Mesodermal cell (in vitro differentiated cells): ENCODE results near the gene MAP6.

ENCODE experiments used
- H3K27ac ChIP-seq: 2 replicates; pipeline ENCODE4 v1.7.0; 2013; ENCODE audit warnings: mild to moderate bottlenecking, low read depth, low read length, moderate library complexity; ENCODE audit not compliant: severe bottlenecking
- H3K36me3 ChIP-seq: 2 replicates; pipeline ENCODE4 v1.7.1; 2013; ENCODE audit warnings: mild to moderate bottlenecking, low read length, moderate library complexity; ENCODE audit not compliant: control insufficient read depth, insufficient read depth
- H3K4me1 ChIP-seq: one replicate; pipeline ENCODE4 v1.7.1; 2013; ENCODE audit warnings: mild to moderate bottlenecking, low read length; ENCODE audit not compliant: insufficient read depth, control insufficient read depth, poor library complexity, severe bottlenecking
- H3K4me3 ChIP-seq: 2 replicates; pipeline ENCODE4 v1.7.0; 2013; ENCODE audit warnings: low read length, control low read depth, mild to moderate bottlenecking; ENCODE audit not compliant: insufficient read depth, poor library complexity, severe bottlenecking; ENCODE audit errors: extremely low read depth
- H3K9me3 ChIP-seq: 2 replicates; pipeline ENCODE4 v1.7.1; 2013; ENCODE audit warnings: mild to moderate bottlenecking, low read length, moderate library complexity; ENCODE audit not compliant: control insufficient read depth
- WGBS, 2 experiments: methylation state at CpG; one replicate each; pipeline ENCODE4 v1.1.5; 2013; ENCODE audit warnings: missing lambda C conversion rate in 2 of 2; ENCODE audit not compliant: insufficient coverage in 2 of 2; 5-methylcytosine and 5-hydroxymethylcytosine counted together

The MAP6 gene

GRCh38 chr11:75631086-75631730 is 37.6 kb downstream of the MAP6 start:
- H3K4me1 ChIP-seq, result peaks cover 22% of the 10 kb centered on the region
- H3K36me3 ChIP-seq, result no peaks in the 10 kb centered on the region
- no peak overlapping the region for H3K27ac ChIP-seq
- no peak overlapping the region for H3K4me3 ChIP-seq
- no peaks in the 10 kb centered on the region for H3K9me3 ChIP-seq
- 100% methylated on average over 1 of the region's 2 CpGs for WGBS, 2 experiments

DNA sequence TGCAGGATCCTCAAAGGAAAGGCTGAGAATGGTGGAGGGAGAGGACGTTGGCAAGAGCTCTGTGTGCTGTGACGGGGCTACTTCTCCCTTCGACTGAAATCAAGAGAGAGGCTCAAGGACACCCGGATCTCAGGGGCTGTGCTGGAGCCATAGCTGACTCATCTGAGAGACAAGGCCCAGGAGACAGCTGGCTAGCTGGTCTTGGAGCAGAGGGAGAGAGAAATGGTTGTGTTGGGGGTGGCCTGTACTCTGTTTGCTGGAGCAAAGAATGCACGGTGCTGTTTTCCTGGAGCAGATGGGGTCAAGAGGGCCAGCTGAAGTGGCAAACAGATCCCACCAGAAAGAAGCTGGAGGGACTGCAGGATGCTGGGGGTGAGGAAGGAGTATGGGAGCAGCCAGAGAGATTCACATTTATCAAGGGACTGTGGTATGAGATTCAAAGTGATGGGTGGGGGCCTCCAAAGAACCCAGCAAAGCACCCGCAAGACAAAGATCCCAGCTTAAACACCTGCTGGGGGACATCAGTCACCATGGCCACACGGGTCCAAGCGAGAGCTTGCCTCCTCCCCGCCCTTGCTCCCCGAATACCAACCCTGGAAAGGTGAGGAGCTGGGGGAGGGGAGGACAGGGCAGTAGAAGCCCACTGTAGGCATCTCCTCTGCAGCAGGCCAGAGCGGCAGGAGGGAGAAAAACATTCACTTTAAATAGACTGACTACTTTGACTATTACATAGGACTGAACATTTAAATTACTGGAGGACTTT is 40.8 kb downstream of the MAP6 start:
- no peak overlapping the region for H3K4me3 ChIP-seq
- WGBS, 2 experiments, result 64 to 72% methylated on average over 7 to 8 of the region's 11 CpGs
- H3K36me3 ChIP-seq, result no peaks in the 10 kb centered on the region
- peaks cover 35% of the 10 kb centered on the region for H3K4me1 ChIP-seq
- no peaks in the 10 kb centered on the region for H3K9me3 ChIP-seq
- peak overlapping the region; percentile 63 for H3K27ac ChIP-seq

GRCh38 chr11:75626889-75627529 is 41.8 kb downstream of the MAP6 start:
- Histone ChIP-seq H3K36me3 (no peaks in the 10 kb centered on the region), H3K9me3 (no peaks in the 10 kb centered on the region), H3K4me3 (no peak overlapping the region), H3K4me1 (peaks cover 35% of the 10 kb centered on the region), H3K27ac (peak overlapping the region; percentile 68)
- 83 to 98% methylated on average over 5 of the region's 8 CpGs for WGBS, 2 experiments

- peak overlapping the region; percentile 72 for H3K27ac ChIP-seq
- WGBS, 2 experiments, result 83 to 87% methylated on average over 5 to 6 of the region's 8 CpGs
- peaks cover 35% of the 10 kb centered on the region for H3K4me1 ChIP-seq
- H3K36me3 ChIP-seq, result no peaks in the 10 kb centered on the region
- no peaks in the 10 kb centered on the region for H3K9me3 ChIP-seq
- H3K4me3 ChIP-seq, result no peak overlapping the region
Measured at GRCh38 chr11:75625991-75626888, 42.6 kb downstream of the MAP6 start.

GRCh38 chr11:75625021-75625420 is 43.8 kb downstream of the MAP6 start:
- no peak overlapping the region for H3K4me3 ChIP-seq
- WGBS, 2 experiments, result 88 to 89% methylated on average over 1 to 2 of the region's 4 CpGs
- H3K27ac ChIP-seq, result peak overlapping the region; percentile 29
- H3K9me3 ChIP-seq, result no peaks in the 10 kb centered on the region
- no peaks in the 10 kb centered on the region for H3K36me3 ChIP-seq
- peaks cover 35% of the 10 kb centered on the region for H3K4me1 ChIP-seq

DNA sequence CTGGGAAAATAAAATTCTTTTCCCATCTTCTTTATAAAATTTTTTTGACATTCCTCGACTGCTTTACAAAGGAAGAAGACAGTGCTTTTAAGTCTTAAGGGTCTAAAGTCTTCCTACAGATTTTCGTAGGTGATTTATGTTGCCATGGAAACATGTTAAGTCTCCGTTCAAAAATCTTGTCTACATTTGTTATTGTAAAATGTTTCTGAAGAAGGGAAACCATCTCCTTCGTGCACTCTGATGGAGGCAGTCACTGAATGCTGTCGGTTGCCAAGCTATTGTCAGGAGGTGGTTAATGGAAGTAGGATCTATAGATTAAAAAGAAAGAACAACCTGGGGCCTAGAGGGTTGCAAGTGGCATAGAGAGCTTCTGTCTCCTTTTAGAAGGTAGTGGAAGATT is 52.6 kb downstream of the MAP6 start:
- Histone ChIP-seq H3K36me3 (no peaks in the 10 kb centered on the region), H3K9me3 (no peaks in the 10 kb centered on the region), H3K4me3 (no peak overlapping the region), H3K4me1 (no peaks in the 10 kb centered on the region), H3K27ac (no peak overlapping the region)
- 74 to 77% methylated on average over 4 of the region's 5 CpGs for WGBS, 2 experiments

GRCh38 chr11:75615751-75616150 is 53.1 kb downstream of the MAP6 start:
- 47 to 79% methylated on average over 3 to 6 of the region's 7 CpGs for WGBS, 2 experiments
- Histone ChIP-seq H3K4me1 (no peaks in the 10 kb centered on the region), H3K4me3 (no peak overlapping the region), H3K36me3 (no peaks in the 10 kb centered on the region), H3K27ac (no peak overlapping the region), H3K9me3 (no peaks in the 10 kb centered on the region)

- Histone ChIP-seq H3K4me1 (no peaks in the 10 kb centered on the region), H3K9me3 (no peaks in the 10 kb centered on the region), H3K27ac (no peak overlapping the region), H3K36me3 (no peaks in the 10 kb centered on the region), H3K4me3 (no peak overlapping the region)
- 88 to 94% methylated on average over 3 of the region's 3 CpGs for WGBS, 2 experiments
Measured at GRCh38 chr11:75611823-75612222, 57.0 kb downstream of the MAP6 start.

DNA sequence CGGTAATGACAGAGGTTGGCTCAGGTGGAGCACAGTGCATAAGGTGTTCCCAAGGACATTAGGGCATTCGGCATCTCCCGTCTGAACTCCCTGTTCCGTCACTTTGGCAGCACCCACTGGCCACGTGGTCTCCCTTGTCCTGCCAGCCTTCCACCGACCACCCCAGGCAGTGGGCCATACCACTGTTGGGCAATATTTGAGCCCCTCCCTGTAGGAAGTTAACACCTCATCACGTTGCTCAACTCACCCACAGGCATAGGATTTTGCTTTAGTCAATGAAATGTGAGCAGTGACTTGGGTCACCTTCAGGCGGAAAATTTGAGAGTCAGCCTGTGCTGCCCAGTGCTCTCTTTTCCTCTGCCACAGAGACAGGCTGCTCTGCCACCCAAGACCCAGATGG is 62.7 kb downstream of the MAP6 start:
- H3K4me3 ChIP-seq, result no peak overlapping the region
- H3K9me3 ChIP-seq, result no peaks in the 10 kb centered on the region
- H3K27ac ChIP-seq, result no peak overlapping the region
- H3K36me3 ChIP-seq, result no peaks in the 10 kb centered on the region
- 89 to 93% methylated on average over 7 to 8 of the region's 8 CpGs for WGBS, 2 experiments
- peaks cover 14% of the 10 kb centered on the region for H3K4me1 ChIP-seq
